Measurements from ENCODE around the gene PIP5K1B. TPM values are rescaled to one million over a fixed set of nuclear protein-coding genes. Genes with fewer than 3 reads are reported as not detected.

PIP5K1B gene
- total RNA-seq, 3 donors from 2014 or later = 0.48 to 1.6 (median 0.57) TPM

- Mint-ChIP-seq H3K27me3 (ENCODE audit: low read depth) (peaks cover 4% of the 10 kb centered on the region), H3K4me3 (no peak overlapping the region), H3K9me3 (no peaks in the 10 kb centered on the region), H3K4me1 (ENCODE audit: low read depth) (no peaks in the 10 kb centered on the region), H3K36me3 (ENCODE audit: insufficient read depth) (no peaks in the 10 kb centered on the region)
- ATAC-seq (no peak), DNase-seq (no peak)
Observed at GRCh38 chr9:68941780-68942459, 236.9 kb downstream of the PIP5K1B start.

GRCh38 chr9:68942790-68943189, 237.8 kb downstream of the PIP5K1B start:
- Mint-ChIP-seq H3K36me3 (ENCODE audit: insufficient read depth) (no peaks in the 10 kb centered on the region), H3K4me3 (no peak overlapping the region), H3K27me3 (ENCODE audit: low read depth) (peaks cover 4% of the 10 kb centered on the region), H3K4me1 (ENCODE audit: low read depth) (peaks cover 4% of the 10 kb centered on the region), H3K9me3 (no peaks in the 10 kb centered on the region)
- ATAC-seq (no peak), DNase-seq (no peak)

GRCh38 chr9:68947015-68947414, 242.0 kb downstream of the PIP5K1B start:
- Mint-ChIP-seq H3K27me3 (ENCODE audit: low read depth) (peaks cover 4% of the 10 kb centered on the region), H3K9me3 (no peaks in the 10 kb centered on the region), H3K4me1 (ENCODE audit: low read depth) (peaks cover 16% of the 10 kb centered on the region), H3K36me3 (ENCODE audit: insufficient read depth) (no peaks in the 10 kb centered on the region), H3K4me3 (no peak overlapping the region)
- DNase-seq (no peak), ATAC-seq (no peak)

GRCh38 chr9:68947842-68948569, 243.0 kb downstream of the PIP5K1B start:
- Mint-ChIP-seq H3K27me3 (ENCODE audit: low read depth) (peaks cover 4% of the 10 kb centered on the region), H3K36me3 (ENCODE audit: insufficient read depth) (no peaks in the 10 kb centered on the region), H3K4me3 (no peak overlapping the region), H3K4me1 (ENCODE audit: low read depth) (peaks cover 16% of the 10 kb centered on the region), H3K9me3 (no peaks in the 10 kb centered on the region)
- peak; percentile 78 to 81 for ATAC-seq
- DNase-seq = no peak

- Mint-ChIP-seq H3K4me1 (ENCODE audit: low read depth) (peaks cover 16% of the 10 kb centered on the region), H3K4me3 (no peak overlapping the region), H3K27me3 (ENCODE audit: low read depth) (peaks cover 4% of the 10 kb centered on the region), H3K36me3 (ENCODE audit: insufficient read depth) (no peaks in the 10 kb centered on the region), H3K9me3 (no peaks in the 10 kb centered on the region)
- no peak for ATAC-seq
- DNase-seq = peak; percentile 5
Observed at GRCh38 chr9:68949271-68950000, 244.4 kb downstream of the PIP5K1B start.

GRCh38 chr9:68950188-68950587, 245.1 kb downstream of the PIP5K1B start:
- Mint-ChIP-seq H3K9me3 (no peaks in the 10 kb centered on the region), H3K36me3 (ENCODE audit: insufficient read depth) (no peaks in the 10 kb centered on the region), H3K4me1 (ENCODE audit: low read depth) (peaks cover 22% of the 10 kb centered on the region), H3K4me3 (no peak overlapping the region), H3K27me3 (ENCODE audit: low read depth) (peaks cover 4% of the 10 kb centered on the region)
- DNase-seq (no peak), ATAC-seq (no peak)

- ATAC-seq (no peak), DNase-seq (no peak)
- no peaks in the 10 kb centered on the region for H3K36me3 Mint-ChIP-seq (ENCODE audit: insufficient read depth)
- peaks cover 4% of the 10 kb centered on the region for H3K27me3 Mint-ChIP-seq (ENCODE audit: low read depth)
- H3K9me3 Mint-ChIP-seq = no peaks in the 10 kb centered on the region
- no peak overlapping the region for H3K4me3 Mint-ChIP-seq
- peaks cover 25% of the 10 kb centered on the region for H3K4me1 Mint-ChIP-seq (ENCODE audit: low read depth)
Observed at GRCh38 chr9:68950689-68951088, 245.6 kb downstream of the PIP5K1B start.

- Mint-ChIP-seq H3K27me3 (ENCODE audit: low read depth) (peaks cover 2% of the 10 kb centered on the region), H3K4me3 (no peak overlapping the region)
- peak in 1 of 2 donors; percentile 39 for ATAC-seq
Observed at GRCh38 chr9:68951879-68952659, 247.0 kb downstream of the PIP5K1B start.

GRCh38 chr9:68953771-68954170, 248.7 kb downstream of the PIP5K1B start:
- peaks cover 2% of the 10 kb centered on the region for H3K27me3 Mint-ChIP-seq (ENCODE audit: low read depth)

More at GRCh38 chr9:68951879-68952659, 247.0 kb downstream of the PIP5K1B start:
- Mint-ChIP-seq H3K4me1 (ENCODE audit: low read depth) (peaks cover 25% of the 10 kb centered on the region), H3K36me3 (ENCODE audit: insufficient read depth) (no peaks in the 10 kb centered on the region), H3K9me3 (peaks cover 3% of the 10 kb centered on the region)
- DNase-seq = no peak

GRCh38 chr9:68955330-68955729, 250.3 kb downstream of the PIP5K1B start:
- Mint-ChIP-seq H3K9me3 (peaks cover 4% of the 10 kb centered on the region), H3K4me3 (no peak overlapping the region), H3K4me1 (ENCODE audit: low read depth) (peaks cover 9% of the 10 kb centered on the region), H3K27me3 (ENCODE audit: low read depth) (peaks cover 5% of the 10 kb centered on the region), H3K36me3 (ENCODE audit: insufficient read depth) (no peaks in the 10 kb centered on the region)
- peak; percentile 55 to 63 for ATAC-seq
- no peak for DNase-seq

More at GRCh38 chr9:68953771-68954170, 248.7 kb downstream of the PIP5K1B start:
- DNase-seq (no peak), ATAC-seq (no peak)
- Mint-ChIP-seq H3K9me3 (peaks cover 4% of the 10 kb centered on the region), H3K36me3 (ENCODE audit: insufficient read depth) (no peaks in the 10 kb centered on the region), H3K4me3 (no peak overlapping the region), H3K4me1 (ENCODE audit: low read depth) (peaks cover 15% of the 10 kb centered on the region)

- Mint-ChIP-seq H3K4me1 (ENCODE audit: low read depth) (peaks cover 9% of the 10 kb centered on the region), H3K27me3 (ENCODE audit: low read depth) (peaks cover 6% of the 10 kb centered on the region)
Observed at GRCh38 chr9:68957479-68957878, 252.4 kb downstream of the PIP5K1B start.

GRCh38 chr9:68961587-68961986, 256.5 kb downstream of the PIP5K1B start:
- Mint-ChIP-seq H3K4me3 (no peak overlapping the region), H3K27me3 (ENCODE audit: low read depth) (peaks cover 6% of the 10 kb centered on the region), H3K9me3 (peaks cover 4% of the 10 kb centered on the region), H3K36me3 (ENCODE audit: insufficient read depth) (no peaks in the 10 kb centered on the region), H3K4me1 (ENCODE audit: low read depth) (no peaks in the 10 kb centered on the region)
- ATAC-seq (no peak), DNase-seq (no peak)

More at GRCh38 chr9:68957479-68957878, 252.4 kb downstream of the PIP5K1B start:
- Mint-ChIP-seq H3K4me3 (no peak overlapping the region), H3K9me3 (peaks cover 4% of the 10 kb centered on the region), H3K36me3 (ENCODE audit: insufficient read depth) (no peaks in the 10 kb centered on the region)
- DNase-seq (no peak), ATAC-seq (no peak)

GRCh38 chr9:68963416-68963815, 258.4 kb downstream of the PIP5K1B start:
- DNase-seq (no peak), ATAC-seq (no peak)
- H3K36me3 Mint-ChIP-seq (ENCODE audit: insufficient read depth) = no peaks in the 10 kb centered on the region
- H3K4me3 Mint-ChIP-seq = no peak overlapping the region
- peaks cover 6% of the 10 kb centered on the region for H3K27me3 Mint-ChIP-seq (ENCODE audit: low read depth)
- no peaks in the 10 kb centered on the region for H3K4me1 Mint-ChIP-seq (ENCODE audit: low read depth)
- H3K9me3 Mint-ChIP-seq = no peaks in the 10 kb centered on the region

GRCh38 chr9:68964102-68964541, 259.1 kb downstream of the PIP5K1B start:
- peaks cover 6% of the 10 kb centered on the region for H3K27me3 Mint-ChIP-seq (ENCODE audit: low read depth)
- no peaks in the 10 kb centered on the region for H3K36me3 Mint-ChIP-seq (ENCODE audit: insufficient read depth)
- no peaks in the 10 kb centered on the region for H3K4me1 Mint-ChIP-seq (ENCODE audit: low read depth)
- no peak overlapping the region for H3K4me3 Mint-ChIP-seq
- ATAC-seq = no peak
- H3K9me3 Mint-ChIP-seq = no peaks in the 10 kb centered on the region
- no peak for DNase-seq

Measured in activated T-cell treated with anti-CD3 and anti-CD28 coated beads, Interleukin-2, amount 50 U/mL, for 4 hours (primary cell).